ENCODE data around the gene CST9L. TPM values are rescaled to one million over a fixed set of nuclear protein-coding genes. Genes with fewer than 3 reads are reported as not detected.

The CST9L gene
- total RNA-seq, 1 donor from 2014 or later = not detected

- no peaks in the 10 kb centered on the region for H3K27me3 Mint-ChIP-seq (ENCODE audit: unreplicated experiment)
- no peaks in the 10 kb centered on the region for H3K9me3 Mint-ChIP-seq (ENCODE audit: unreplicated experiment)
- no peaks in the 10 kb centered on the region for H3K36me3 Mint-ChIP-seq (ENCODE audit: unreplicated experiment)
- no peaks in the 10 kb centered on the region for H3K4me1 Mint-ChIP-seq (ENCODE audit: low read depth, unreplicated experiment)
- H3K4me3 Mint-ChIP-seq (ENCODE audit: unreplicated experiment) = no peak overlapping the region
- DNase-seq = no peak
- no peak overlapping the region for H3K27ac Mint-ChIP-seq (ENCODE audit: unreplicated experiment)
- TF ChIP-seq CTCF (IDR thresholded peaks at IDR 0.05; ENCODE audit: partially characterized antibody, unreplicated experiment) = no peak
These were observed 33.3 kb downstream of the CST9L start for GRCh38 chr20:23534801-23535593.

- Mint-ChIP-seq H3K4me3 (ENCODE audit: unreplicated experiment) (no peak overlapping the region), H3K27ac (ENCODE audit: unreplicated experiment) (no peak overlapping the region), H3K4me1 (ENCODE audit: low read depth, unreplicated experiment) (no peaks in the 10 kb centered on the region), H3K9me3 (ENCODE audit: unreplicated experiment) (peaks cover 4% of the 10 kb centered on the region), H3K27me3 (ENCODE audit: unreplicated experiment) (no peaks in the 10 kb centered on the region), H3K36me3 (ENCODE audit: unreplicated experiment) (peaks cover 3% of the 10 kb centered on the region)
- TF ChIP-seq CTCF (IDR thresholded peaks at IDR 0.05; ENCODE audit: partially characterized antibody, unreplicated experiment) = no peak
- no peak for DNase-seq
These were observed 35.1 kb downstream of the CST9L start for GRCh38 chr20:23533161-23533560.

GRCh38 chr20:23532533-23532932, 35.8 kb downstream of the CST9L start:
- Mint-ChIP-seq H3K27ac (ENCODE audit: unreplicated experiment) (no peak overlapping the region), H3K4me1 (ENCODE audit: low read depth, unreplicated experiment) (no peaks in the 10 kb centered on the region), H3K9me3 (ENCODE audit: unreplicated experiment) (peaks cover 5% of the 10 kb centered on the region), H3K4me3 (ENCODE audit: unreplicated experiment) (no peak overlapping the region), H3K36me3 (ENCODE audit: unreplicated experiment) (peaks cover 5% of the 10 kb centered on the region), H3K27me3 (ENCODE audit: unreplicated experiment) (no peaks in the 10 kb centered on the region)
- no peak for TF ChIP-seq CTCF (IDR thresholded peaks at IDR 0.05; ENCODE audit: partially characterized antibody, unreplicated experiment)
- DNase-seq = no peak

- Mint-ChIP-seq H3K36me3 (ENCODE audit: unreplicated experiment) (peaks cover 5% of the 10 kb centered on the region), H3K4me1 (ENCODE audit: low read depth, unreplicated experiment) (no peaks in the 10 kb centered on the region), H3K4me3 (ENCODE audit: unreplicated experiment) (no peak overlapping the region), H3K27ac (ENCODE audit: unreplicated experiment) (no peak overlapping the region), H3K27me3 (ENCODE audit: unreplicated experiment) (peaks cover 2% of the 10 kb centered on the region), H3K9me3 (ENCODE audit: unreplicated experiment) (peaks cover 6% of the 10 kb centered on the region)
- TF ChIP-seq CTCF (IDR thresholded peaks at IDR 0.05; ENCODE audit: partially characterized antibody, unreplicated experiment) = no peak
- no peak for DNase-seq
These were observed 37.2 kb downstream of the CST9L start for GRCh38 chr20:23530937-23531567.

GRCh38 chr20:23528867-23529431, 39.3 kb downstream of the CST9L start:
- no peak for DNase-seq
- H3K27ac Mint-ChIP-seq (ENCODE audit: unreplicated experiment) = no peak overlapping the region
- H3K36me3 Mint-ChIP-seq (ENCODE audit: unreplicated experiment) = peaks cover 5% of the 10 kb centered on the region
- no peak for TF ChIP-seq CTCF (IDR thresholded peaks at IDR 0.05; ENCODE audit: partially characterized antibody, unreplicated experiment)
- peaks cover 6% of the 10 kb centered on the region for H3K9me3 Mint-ChIP-seq (ENCODE audit: unreplicated experiment)
- peaks cover 2% of the 10 kb centered on the region for H3K27me3 Mint-ChIP-seq (ENCODE audit: unreplicated experiment)
- H3K4me3 Mint-ChIP-seq (ENCODE audit: unreplicated experiment) = no peak overlapping the region
- no peaks in the 10 kb centered on the region for H3K4me1 Mint-ChIP-seq (ENCODE audit: low read depth, unreplicated experiment)
